ENCODE measurements around the gene SOCS1. TPM values are rescaled to one million over a fixed set of nuclear protein-coding genes. Genes with fewer than 3 reads are reported as not detected.

The SOCS1 gene
- total RNA-seq, 2 donors from 2014 or later = 3.2 to 3.7 TPM

DNA sequence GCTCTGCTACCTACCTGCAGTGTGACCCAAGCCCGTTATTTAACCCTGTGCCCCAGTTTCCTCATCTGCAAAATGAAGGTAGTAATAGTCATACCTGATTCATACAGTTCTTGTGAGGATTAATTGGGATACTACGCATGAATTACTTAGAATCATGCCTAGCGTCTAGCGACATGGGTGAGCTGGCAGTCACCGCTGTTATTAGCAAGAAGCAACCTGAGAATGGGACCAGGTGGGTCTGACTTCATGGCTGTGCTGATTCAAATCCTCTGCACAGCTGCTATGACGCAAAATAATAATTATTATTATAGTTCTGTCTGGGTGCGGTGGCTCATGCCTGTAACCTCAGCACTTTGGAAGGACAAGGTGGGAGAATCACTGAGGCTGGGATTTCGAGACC, 7.9 kb downstream of the SOCS1 start:
- Histone ChIP-seq H3K27me3 (no peaks in the 10 kb centered on the region), H3K27ac (no peak overlapping the region), H3K36me3 (no peaks in the 10 kb centered on the region), H3K4me3 (no peak overlapping the region), H3K9me3 (no peaks in the 10 kb centered on the region), H3K9ac (ENCODE audit: low read depth in 2 of 2, low read length in 2 of 2) (no peak overlapping the region), H3K4me1 (no peaks in the 10 kb centered on the region)
- no peak for DNase-seq
- intact Hi-C loops (cut with DNase I) = no loop called here
- TF ChIP-seq, protein P1, sequence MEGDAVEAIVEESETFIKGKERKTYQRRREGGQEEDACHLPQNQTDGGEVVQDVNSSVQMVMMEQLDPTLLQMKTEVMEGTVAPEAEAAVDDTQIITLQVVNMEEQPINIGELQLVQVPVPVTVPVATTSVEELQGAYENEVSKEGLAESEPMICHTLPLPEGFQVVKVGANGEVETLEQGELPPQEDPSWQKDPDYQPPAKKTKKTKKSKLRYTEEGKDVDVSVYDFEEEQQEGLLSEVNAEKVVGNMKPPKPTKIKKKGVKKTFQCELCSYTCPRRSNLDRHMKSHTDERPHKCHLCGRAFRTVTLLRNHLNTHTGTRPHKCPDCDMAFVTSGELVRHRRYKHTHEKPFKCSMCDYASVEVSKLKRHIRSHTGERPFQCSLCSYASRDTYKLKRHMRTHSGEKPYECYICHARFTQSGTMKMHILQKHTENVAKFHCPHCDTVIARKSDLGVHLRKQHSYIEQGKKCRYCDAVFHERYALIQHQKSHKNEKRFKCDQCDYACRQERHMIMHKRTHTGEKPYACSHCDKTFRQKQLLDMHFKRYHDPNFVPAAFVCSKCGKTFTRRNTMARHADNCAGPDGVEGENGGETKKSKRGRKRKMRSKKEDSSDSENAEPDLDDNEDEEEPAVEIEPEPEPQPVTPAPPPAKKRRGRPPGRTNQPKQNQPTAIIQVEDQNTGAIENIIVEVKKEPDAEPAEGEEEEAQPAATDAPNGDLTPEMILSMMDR (IDR thresholded peaks at IDR 0.05) = no peak

GRCh38 chr16:11245988-11246387, 10.0 kb downstream of the SOCS1 start:
- TF ChIP-seq, protein P1 (IDR thresholded peaks at IDR 0.05) = no peak
- intact Hi-C loops (cut with DNase I) = no loop called here

DNA sequence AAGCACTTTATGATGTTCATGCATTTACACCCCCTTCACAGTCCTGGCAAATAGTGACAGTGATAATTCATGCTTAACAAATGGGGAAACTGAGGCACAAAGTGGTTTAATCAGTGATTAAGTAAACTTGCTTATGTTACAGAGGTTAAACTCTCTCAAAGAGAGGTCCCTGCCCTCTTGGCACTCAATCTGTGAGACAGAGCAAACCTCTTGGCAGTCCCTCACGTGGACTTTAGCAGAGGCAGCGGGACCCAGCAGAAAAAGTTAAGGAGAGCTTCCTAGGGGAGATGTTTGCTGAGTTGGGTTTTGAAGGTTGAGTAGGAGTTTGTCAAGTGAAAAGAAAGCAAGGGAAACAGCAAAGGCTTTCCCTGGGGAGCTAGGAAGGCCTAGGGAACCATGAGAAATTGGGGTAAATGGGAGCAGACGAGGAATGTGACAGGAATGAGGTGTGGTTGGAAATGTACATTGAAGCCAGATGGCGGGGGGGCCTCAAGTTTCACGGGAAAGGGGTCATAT, 10.7 kb downstream of the SOCS1 start:
- DNase-seq = no peak
- TF ChIP-seq, protein P1 (IDR thresholded peaks at IDR 0.05) = no peak
- H3K27me3 ChIP-seq = no peaks in the 10 kb centered on the region
- intact Hi-C loops (cut with DNase I) = no loop called here
- no peaks in the 10 kb centered on the region for H3K4me1 ChIP-seq
- no peaks in the 10 kb centered on the region for H3K36me3 ChIP-seq
- no peaks in the 10 kb centered on the region for H3K9me3 ChIP-seq
- no peak overlapping the region for H3K27ac ChIP-seq
- no peak overlapping the region for H3K9ac ChIP-seq (ENCODE audit: low read depth in 2 of 2, low read length in 2 of 2)
- no peak overlapping the region for H3K4me3 ChIP-seq

More at GRCh38 chr16:11245988-11246387, 10.0 kb downstream of the SOCS1 start:
- Histone ChIP-seq H3K36me3 (no peaks in the 10 kb centered on the region), H3K27ac (no peak overlapping the region), H3K4me3 (no peak overlapping the region), H3K27me3 (no peaks in the 10 kb centered on the region), H3K9me3 (no peaks in the 10 kb centered on the region), H3K4me1 (no peaks in the 10 kb centered on the region), H3K9ac (ENCODE audit: low read depth in 2 of 2, low read length in 2 of 2) (no peak overlapping the region)
- no peak for DNase-seq

DNA sequence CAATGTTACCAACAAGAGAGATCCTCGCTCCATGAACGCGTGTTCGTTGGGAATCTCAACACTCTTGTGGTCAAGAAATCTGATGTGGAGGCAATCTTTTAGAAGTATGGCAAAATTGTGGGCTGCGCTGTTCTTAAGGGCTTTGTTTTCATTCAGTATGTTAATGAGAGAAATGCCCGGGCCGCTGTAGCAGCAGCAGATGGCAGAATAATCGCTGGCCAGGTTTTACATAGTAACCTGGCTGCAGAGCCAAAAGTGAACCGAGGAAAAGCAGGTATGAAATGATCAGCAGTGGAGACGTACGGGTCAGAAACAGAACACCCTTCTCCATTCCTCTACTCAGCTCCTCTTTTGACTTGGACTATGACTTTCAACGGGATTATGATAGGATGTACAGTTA, 13.3 kb downstream of the SOCS1 start:
- H3K4me1 ChIP-seq = no peaks in the 10 kb centered on the region
- no peak for DNase-seq
- no peaks in the 10 kb centered on the region for H3K27me3 ChIP-seq
- no peak overlapping the region for H3K27ac ChIP-seq
- H3K9ac ChIP-seq (ENCODE audit: low read depth in 2 of 2, low read length in 2 of 2) = no peak overlapping the region
- H3K4me3 ChIP-seq = no peak overlapping the region
- no peaks in the 10 kb centered on the region for H3K9me3 ChIP-seq
- intact Hi-C loops (cut with DNase I) = no loop called here
- TF ChIP-seq, protein P1 (IDR thresholded peaks at IDR 0.05) = no peak
- H3K36me3 ChIP-seq = no peaks in the 10 kb centered on the region

- Histone ChIP-seq H3K9me3 (no peaks in the 10 kb centered on the region), H3K9ac (ENCODE audit: low read depth in 2 of 2, low read length in 2 of 2) (no peak overlapping the region), H3K36me3 (no peaks in the 10 kb centered on the region), H3K27me3 (no peaks in the 10 kb centered on the region), H3K27ac (no peak overlapping the region), H3K4me3 (no peak overlapping the region), H3K4me1 (no peaks in the 10 kb centered on the region)
- DNase-seq = no peak
- intact Hi-C loops (cut with DNase I) = no loop called here
- TF ChIP-seq, protein P1 (IDR thresholded peaks at IDR 0.05) = no peak
Observed at GRCh38 chr16:11241480-11242204, 14.4 kb downstream of the SOCS1 start.

All from colonic mucosa (tissue), 4 donors.